ENCODE measurements around the gene MARCHF3. TPM values are rescaled to one million over a fixed set of nuclear protein-coding genes. Genes with fewer than 3 reads are reported as not detected.

The MARCHF3 gene
- polyA plus RNA-seq, 1 donor from 2014 or later = 3.9 TPM

GRCh38 chr5:126949475-126949874 is 80.9 kb downstream of the MARCHF3 start:
- Histone ChIP-seq H3K36me3 (ENCODE audit: insufficient read depth, low read length) (no peaks in the 10 kb centered on the region), H3K9me3 (ENCODE audit: low read length) (no peaks in the 10 kb centered on the region), H4K20me1 (ENCODE audit: insufficient read depth) (no peaks in the 10 kb centered on the region)

GRCh38 chr5:126948453-126948852 is 81.9 kb downstream of the MARCHF3 start:
- H3K4me2 ChIP-seq (ENCODE audit: low read length) = no peak overlapping the region
- no peaks in the 10 kb centered on the region for H3K9me2 ChIP-seq (ENCODE audit: insufficient read depth, low read length)
- no peak overlapping the region for H3K9ac ChIP-seq (ENCODE audit: low read length)
- no peaks in the 10 kb centered on the region for H4K20me1 ChIP-seq (ENCODE audit: insufficient read depth)
- no peak overlapping the region for H2AFZ ChIP-seq (ENCODE audit: low read depth, low read length)
- H3K79me2 ChIP-seq (replicated peaks; ENCODE audit: insufficient read depth, low read length) = no peaks in the 10 kb centered on the region
- no peaks in the 10 kb centered on the region for H3K36me3 ChIP-seq (ENCODE audit: insufficient read depth, low read length)
- H3K9me3 ChIP-seq (ENCODE audit: low read length) = no peaks in the 10 kb centered on the region
- H3K4me3 ChIP-seq (ENCODE audit: low read length) = no peak overlapping the region
- TF ChIP-seq RAD21 (conservative IDR thresholded peaks at IDR 0.05) (no peak), POLR2AphosphoS5 (IDR thresholded peaks at IDR 0.05) (no peak), SMC3 (conservative IDR thresholded peaks at IDR 0.05; ENCODE audit: poor library complexity) (no peak), EP300 (conservative IDR thresholded peaks at IDR 0.05; ENCODE audit: poor library complexity, severe bottlenecking) (no peak), EZH2 (IDR thresholded peaks at IDR 0.05; ENCODE audit: borderline replicate concordance, insufficient read depth, low read length, poor library complexity, severe bottlenecking) (no peak), TAF1 (IDR thresholded peaks at IDR 0.05; ENCODE audit: low read depth) (no peak), MXI1 (conservative IDR thresholded peaks at IDR 0.05; ENCODE audit: poor library complexity, severe bottlenecking) (no peak)
- TF ChIP-seq, protein P1, sequence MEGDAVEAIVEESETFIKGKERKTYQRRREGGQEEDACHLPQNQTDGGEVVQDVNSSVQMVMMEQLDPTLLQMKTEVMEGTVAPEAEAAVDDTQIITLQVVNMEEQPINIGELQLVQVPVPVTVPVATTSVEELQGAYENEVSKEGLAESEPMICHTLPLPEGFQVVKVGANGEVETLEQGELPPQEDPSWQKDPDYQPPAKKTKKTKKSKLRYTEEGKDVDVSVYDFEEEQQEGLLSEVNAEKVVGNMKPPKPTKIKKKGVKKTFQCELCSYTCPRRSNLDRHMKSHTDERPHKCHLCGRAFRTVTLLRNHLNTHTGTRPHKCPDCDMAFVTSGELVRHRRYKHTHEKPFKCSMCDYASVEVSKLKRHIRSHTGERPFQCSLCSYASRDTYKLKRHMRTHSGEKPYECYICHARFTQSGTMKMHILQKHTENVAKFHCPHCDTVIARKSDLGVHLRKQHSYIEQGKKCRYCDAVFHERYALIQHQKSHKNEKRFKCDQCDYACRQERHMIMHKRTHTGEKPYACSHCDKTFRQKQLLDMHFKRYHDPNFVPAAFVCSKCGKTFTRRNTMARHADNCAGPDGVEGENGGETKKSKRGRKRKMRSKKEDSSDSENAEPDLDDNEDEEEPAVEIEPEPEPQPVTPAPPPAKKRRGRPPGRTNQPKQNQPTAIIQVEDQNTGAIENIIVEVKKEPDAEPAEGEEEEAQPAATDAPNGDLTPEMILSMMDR (IDR thresholded peaks at IDR 0.05; ENCODE audit: poor library complexity, severe bottlenecking) = no peak
- TF ChIP-seq, protein P2, sequence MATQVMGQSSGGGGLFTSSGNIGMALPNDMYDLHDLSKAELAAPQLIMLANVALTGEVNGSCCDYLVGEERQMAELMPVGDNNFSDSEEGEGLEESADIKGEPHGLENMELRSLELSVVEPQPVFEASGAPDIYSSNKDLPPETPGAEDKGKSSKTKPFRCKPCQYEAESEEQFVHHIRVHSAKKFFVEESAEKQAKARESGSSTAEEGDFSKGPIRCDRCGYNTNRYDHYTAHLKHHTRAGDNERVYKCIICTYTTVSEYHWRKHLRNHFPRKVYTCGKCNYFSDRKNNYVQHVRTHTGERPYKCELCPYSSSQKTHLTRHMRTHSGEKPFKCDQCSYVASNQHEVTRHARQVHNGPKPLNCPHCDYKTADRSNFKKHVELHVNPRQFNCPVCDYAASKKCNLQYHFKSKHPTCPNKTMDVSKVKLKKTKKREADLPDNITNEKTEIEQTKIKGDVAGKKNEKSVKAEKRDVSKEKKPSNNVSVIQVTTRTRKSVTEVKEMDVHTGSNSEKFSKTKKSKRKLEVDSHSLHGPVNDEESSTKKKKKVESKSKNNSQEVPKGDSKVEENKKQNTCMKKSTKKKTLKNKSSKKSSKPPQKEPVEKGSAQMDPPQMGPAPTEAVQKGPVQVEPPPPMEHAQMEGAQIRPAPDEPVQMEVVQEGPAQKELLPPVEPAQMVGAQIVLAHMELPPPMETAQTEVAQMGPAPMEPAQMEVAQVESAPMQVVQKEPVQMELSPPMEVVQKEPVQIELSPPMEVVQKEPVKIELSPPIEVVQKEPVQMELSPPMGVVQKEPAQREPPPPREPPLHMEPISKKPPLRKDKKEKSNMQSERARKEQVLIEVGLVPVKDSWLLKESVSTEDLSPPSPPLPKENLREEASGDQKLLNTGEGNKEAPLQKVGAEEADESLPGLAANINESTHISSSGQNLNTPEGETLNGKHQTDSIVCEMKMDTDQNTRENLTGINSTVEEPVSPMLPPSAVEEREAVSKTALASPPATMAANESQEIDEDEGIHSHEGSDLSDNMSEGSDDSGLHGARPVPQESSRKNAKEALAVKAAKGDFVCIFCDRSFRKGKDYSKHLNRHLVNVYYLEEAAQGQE (IDR thresholded peaks at IDR 0.05; ENCODE audit: borderline replicate concordance) = no peak
- H3K27me3 ChIP-seq (ENCODE audit: insufficient read depth, low read depth, low read length) = no peaks in the 10 kb centered on the region
- H3K27ac ChIP-seq (ENCODE audit: low read length) = no peak overlapping the region
- no peaks in the 10 kb centered on the region for H3F3A ChIP-seq (ENCODE audit: insufficient read depth, low read length, poor library complexity, severe bottlenecking)

More at GRCh38 chr5:126949475-126949874, 80.9 kb downstream of the MARCHF3 start:
- H3K79me2 ChIP-seq (replicated peaks; ENCODE audit: insufficient read depth, low read length) = no peaks in the 10 kb centered on the region
- no peaks in the 10 kb centered on the region for H3F3A ChIP-seq (ENCODE audit: insufficient read depth, low read length, poor library complexity, severe bottlenecking)
- no peaks in the 10 kb centered on the region for H3K27me3 ChIP-seq (ENCODE audit: insufficient read depth, low read depth, low read length)
- no peak overlapping the region for H3K9ac ChIP-seq (ENCODE audit: low read length)
- H3K9me2 ChIP-seq (ENCODE audit: insufficient read depth, low read length) = no peaks in the 10 kb centered on the region
- H3K27ac ChIP-seq (ENCODE audit: low read length) = no peak overlapping the region
- no peak overlapping the region for H3K4me2 ChIP-seq (ENCODE audit: low read length)
- H2AFZ ChIP-seq (ENCODE audit: low read depth, low read length) = no peak overlapping the region
- H3K4me3 ChIP-seq (ENCODE audit: low read length) = no peak overlapping the region
- TF ChIP-seq, protein P1 (IDR thresholded peaks at IDR 0.05; ENCODE audit: poor library complexity, severe bottlenecking) = no peak
- TF ChIP-seq EZH2 (IDR thresholded peaks at IDR 0.05; ENCODE audit: borderline replicate concordance, insufficient read depth, low read length, poor library complexity, severe bottlenecking) = no peak
- TF ChIP-seq RAD21 (conservative IDR thresholded peaks at IDR 0.05) = no peak
- TF ChIP-seq, protein P2 (IDR thresholded peaks at IDR 0.05; ENCODE audit: borderline replicate concordance) = no peak
- no peak for TF ChIP-seq MXI1 (conservative IDR thresholded peaks at IDR 0.05; ENCODE audit: poor library complexity, severe bottlenecking)
- TF ChIP-seq EP300 (conservative IDR thresholded peaks at IDR 0.05; ENCODE audit: poor library complexity, severe bottlenecking) = no peak
- TF ChIP-seq SMC3 (conservative IDR thresholded peaks at IDR 0.05; ENCODE audit: poor library complexity) = no peak
- TF ChIP-seq TAF1 (IDR thresholded peaks at IDR 0.05; ENCODE audit: low read depth) = no peak
- no peak for TF ChIP-seq POLR2AphosphoS5 (IDR thresholded peaks at IDR 0.05)

All from neural cell (in vitro differentiated cells).